ENCODE data around the gene PXDN.

The PXDN gene

DNA sequence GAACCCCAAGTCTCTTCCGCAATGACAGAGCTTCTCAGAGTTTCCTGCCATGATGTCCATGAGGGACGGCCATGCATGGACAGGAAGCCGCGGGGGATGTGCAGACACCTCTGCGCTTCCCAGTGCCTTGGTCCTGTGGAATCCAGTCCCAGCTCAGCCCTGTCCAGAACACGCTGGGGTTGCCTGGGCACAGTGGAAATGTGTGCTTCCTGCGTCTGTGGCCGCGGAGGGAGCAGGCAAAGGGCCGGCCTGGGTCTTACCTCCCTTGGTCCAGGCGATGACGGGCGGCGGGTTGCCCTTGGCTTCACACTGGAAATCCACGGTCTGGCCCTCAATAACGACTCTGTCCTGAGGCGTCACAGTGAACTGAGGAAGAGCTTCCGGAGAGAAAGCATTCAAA lies 79.6 kb downstream of the PXDN start:
- no peaks in the 10 kb centered on the region for H3K27me3 ChIP-seq (ENCODE audit: insufficient read depth, low read depth)
- no peaks in the 10 kb centered on the region for H3K4me1 ChIP-seq (ENCODE audit: low read depth, poor library complexity, severe bottlenecking)
- H3K9ac ChIP-seq, result no peak overlapping the region
- no peak overlapping the region for H3K4me3 ChIP-seq (IDR thresholded peaks at IDR 0.05; ENCODE audit: insufficient read depth, low read depth, low read length)
- H3K36me3 ChIP-seq (ENCODE audit: insufficient read depth), result no peaks in the 10 kb centered on the region
- no peak overlapping the region for H2AFZ ChIP-seq (ENCODE audit: low read depth)
- no peaks in the 10 kb centered on the region for H3K79me2 ChIP-seq (ENCODE audit: insufficient read depth, low read depth)
- H3K27ac ChIP-seq, result no peak overlapping the region
- TF ChIP-seq, protein P1, sequence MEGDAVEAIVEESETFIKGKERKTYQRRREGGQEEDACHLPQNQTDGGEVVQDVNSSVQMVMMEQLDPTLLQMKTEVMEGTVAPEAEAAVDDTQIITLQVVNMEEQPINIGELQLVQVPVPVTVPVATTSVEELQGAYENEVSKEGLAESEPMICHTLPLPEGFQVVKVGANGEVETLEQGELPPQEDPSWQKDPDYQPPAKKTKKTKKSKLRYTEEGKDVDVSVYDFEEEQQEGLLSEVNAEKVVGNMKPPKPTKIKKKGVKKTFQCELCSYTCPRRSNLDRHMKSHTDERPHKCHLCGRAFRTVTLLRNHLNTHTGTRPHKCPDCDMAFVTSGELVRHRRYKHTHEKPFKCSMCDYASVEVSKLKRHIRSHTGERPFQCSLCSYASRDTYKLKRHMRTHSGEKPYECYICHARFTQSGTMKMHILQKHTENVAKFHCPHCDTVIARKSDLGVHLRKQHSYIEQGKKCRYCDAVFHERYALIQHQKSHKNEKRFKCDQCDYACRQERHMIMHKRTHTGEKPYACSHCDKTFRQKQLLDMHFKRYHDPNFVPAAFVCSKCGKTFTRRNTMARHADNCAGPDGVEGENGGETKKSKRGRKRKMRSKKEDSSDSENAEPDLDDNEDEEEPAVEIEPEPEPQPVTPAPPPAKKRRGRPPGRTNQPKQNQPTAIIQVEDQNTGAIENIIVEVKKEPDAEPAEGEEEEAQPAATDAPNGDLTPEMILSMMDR (conservative IDR thresholded peaks at IDR 0.05; ENCODE audit: low read depth, low read length), result no peak
- no peak overlapping the region for H3K4me2 ChIP-seq
- no peaks in the 10 kb centered on the region for H4K20me1 ChIP-seq (ENCODE audit: insufficient read depth)

DNA sequence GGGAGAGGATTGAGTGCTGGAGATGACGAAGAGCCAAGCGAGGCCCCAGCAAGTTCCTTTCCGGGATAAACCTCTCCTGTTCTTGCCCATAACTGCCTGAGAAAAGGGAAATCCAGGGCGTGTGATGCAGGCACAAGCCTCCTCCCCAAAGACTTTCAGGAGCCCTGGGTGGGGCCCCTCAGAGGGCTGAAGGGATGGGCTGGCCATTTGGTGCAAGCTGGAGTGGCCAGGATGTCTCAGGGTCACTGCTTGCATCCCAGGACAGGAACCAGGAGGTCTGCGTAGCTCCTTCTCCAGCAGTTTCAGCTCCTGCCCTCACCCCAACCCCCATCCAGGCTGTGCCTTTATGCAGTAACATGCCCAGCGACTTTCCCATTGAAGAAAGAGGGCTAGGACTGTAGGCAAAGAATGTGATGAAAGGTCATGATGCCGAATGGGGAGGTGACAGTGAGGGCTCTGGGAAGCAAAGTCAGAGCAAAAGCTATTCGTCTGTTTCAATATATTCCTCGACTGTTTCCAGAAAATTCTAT lies 80.2 kb downstream of the PXDN start:
- no peak overlapping the region for H3K4me2 ChIP-seq
- no peaks in the 10 kb centered on the region for H3K4me1 ChIP-seq (ENCODE audit: low read depth, poor library complexity, severe bottlenecking)
- H2AFZ ChIP-seq (ENCODE audit: low read depth), result no peak overlapping the region
- TF ChIP-seq, protein P1 (conservative IDR thresholded peaks at IDR 0.05; ENCODE audit: low read depth, low read length), result no peak
- H3K36me3 ChIP-seq (ENCODE audit: insufficient read depth), result no peaks in the 10 kb centered on the region
- no peaks in the 10 kb centered on the region for H3K27me3 ChIP-seq (ENCODE audit: insufficient read depth, low read depth)
- H3K27ac ChIP-seq, result no peak overlapping the region
- no peaks in the 10 kb centered on the region for H4K20me1 ChIP-seq (ENCODE audit: insufficient read depth)
- no peaks in the 10 kb centered on the region for H3K79me2 ChIP-seq (ENCODE audit: insufficient read depth, low read depth)
- H3K4me3 ChIP-seq (IDR thresholded peaks at IDR 0.05; ENCODE audit: insufficient read depth, low read depth, low read length), result no peak overlapping the region
- H3K9ac ChIP-seq, result no peak overlapping the region

DNA sequence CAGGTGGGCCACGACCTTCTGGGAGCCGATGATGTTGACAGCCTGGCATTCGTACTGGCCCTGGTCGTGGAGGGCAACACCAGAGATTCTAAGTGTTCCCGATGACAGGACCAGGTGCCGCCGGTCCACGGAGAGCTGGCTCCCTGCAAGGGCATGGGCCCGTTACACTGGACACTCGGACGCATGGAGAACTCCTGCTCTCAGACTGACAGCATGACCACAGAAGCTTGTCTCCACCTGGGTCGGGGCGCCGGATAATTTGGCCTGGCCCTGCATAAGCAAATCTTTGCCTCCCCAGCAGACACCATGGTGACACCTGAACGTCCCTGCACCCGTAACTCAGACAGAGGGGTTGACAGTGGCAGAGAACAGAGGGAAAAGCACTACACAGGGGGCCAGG lies 80.7 kb downstream of the PXDN start:
- Histone ChIP-seq H3K4me1 (ENCODE audit: low read depth, poor library complexity, severe bottlenecking) (no peaks in the 10 kb centered on the region), H3K9ac (no peak overlapping the region), H4K20me1 (ENCODE audit: insufficient read depth) (no peaks in the 10 kb centered on the region), H3K4me3 (IDR thresholded peaks at IDR 0.05; ENCODE audit: insufficient read depth, low read depth, low read length) (no peak overlapping the region), H3K27ac (no peak overlapping the region), H3K27me3 (ENCODE audit: insufficient read depth, low read depth) (no peaks in the 10 kb centered on the region), H2AFZ (ENCODE audit: low read depth) (no peak overlapping the region), H3K79me2 (ENCODE audit: insufficient read depth, low read depth) (no peaks in the 10 kb centered on the region), H3K4me2 (no peak overlapping the region), H3K36me3 (ENCODE audit: insufficient read depth) (no peaks in the 10 kb centered on the region)
- TF ChIP-seq, protein P1 (conservative IDR thresholded peaks at IDR 0.05; ENCODE audit: low read depth, low read length), result no peak

DNA sequence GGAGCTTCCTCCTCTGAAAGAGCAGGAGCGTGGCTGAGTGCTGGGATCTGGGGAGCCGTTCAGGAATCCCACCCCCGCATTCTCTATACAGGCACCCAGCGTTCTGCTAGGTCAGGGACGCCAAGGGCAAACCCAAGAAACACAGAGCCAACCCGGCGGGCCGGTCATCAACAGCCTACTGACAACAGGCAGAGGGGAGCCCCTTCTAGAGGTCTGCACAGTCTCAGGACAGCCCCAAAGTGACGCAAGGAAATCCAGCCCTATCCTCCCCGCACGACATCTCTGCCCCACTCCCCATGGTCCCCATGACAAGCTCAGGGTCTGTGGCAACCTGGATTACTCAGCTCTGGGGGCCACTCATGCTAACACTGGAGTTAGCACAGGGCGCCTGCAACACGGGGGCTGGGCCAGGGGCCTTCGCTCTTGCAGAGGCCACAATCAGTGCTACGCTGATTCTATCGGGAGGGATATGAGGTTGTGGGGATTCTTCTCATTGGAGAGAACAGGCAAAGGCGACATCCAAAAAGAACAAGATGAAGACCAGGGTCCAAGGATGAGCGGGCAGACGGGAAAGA lies 81.6 kb downstream of the PXDN start:
- Histone ChIP-seq H3K4me1 (ENCODE audit: low read depth, poor library complexity, severe bottlenecking) (peaks cover under 1% of the 10 kb centered on the region), H2AFZ (ENCODE audit: low read depth) (no peak overlapping the region), H3K4me3 (IDR thresholded peaks at IDR 0.05; ENCODE audit: insufficient read depth, low read depth, low read length) (no peak overlapping the region), H3K36me3 (ENCODE audit: insufficient read depth) (no peaks in the 10 kb centered on the region), H3K27ac (no peak overlapping the region), H3K27me3 (ENCODE audit: insufficient read depth, low read depth) (no peaks in the 10 kb centered on the region), H3K9ac (no peak overlapping the region), H3K79me2 (ENCODE audit: insufficient read depth, low read depth) (no peaks in the 10 kb centered on the region), H3K4me2 (no peak overlapping the region), H4K20me1 (ENCODE audit: insufficient read depth) (no peaks in the 10 kb centered on the region)
- TF ChIP-seq, protein P1 (conservative IDR thresholded peaks at IDR 0.05; ENCODE audit: low read depth, low read length), result no peak
